Heart left ventricle (tissue), 16 donors: ENCODE data around the gene ITM2C. TPM values are rescaled to one million over a fixed set of nuclear protein-coding genes. Genes with fewer than 3 reads are reported as not detected.

ENCODE experiments used
- ATAC-seq, 4 donors: fragments of 200-7000 bp; cut with Tn5 transposase; one replicate each; pipeline ENCODE4 v1.9.1; 2020 to 2022; ENCODE audit warnings: moderate library complexity in 4 of 4, mild to moderate bottlenecking in 3 of 4, moderate number of reproducible peaks in 1 of 4
- DNase-seq, 5 donors: peaks; one replicate each; pipeline ENCODE4 v3.0.0-alpha.2; 2020
- H3K27ac ChIP-seq, 12 donors: fragments of 200-600 bp; sonication (generic) in 4 of 12; one replicate each; pipeline versions ENCODE4 v1.5.0 to v1.8.0; 2016 to 2022; ENCODE audit warnings: mild to moderate bottlenecking in 2 of 12
- H3K27me3 ChIP-seq, 9 donors: fragments of 200-600 bp; sonication (generic) in 2 of 9; one replicate each; pipeline versions ENCODE4 v1.5.1 to v1.8.0; 2016 to 2022; ENCODE audit warnings: mild to moderate bottlenecking in 3 of 9
- H3K36me3 ChIP-seq, 9 donors: fragments of 200-600 bp; sonication (generic) in 2 of 9; one replicate each; pipeline versions ENCODE4 v1.5.0 to v1.8.0; 2018 to 2022; ENCODE audit warnings: mild to moderate bottlenecking in 2 of 9
- H3K4me1 ChIP-seq, 12 donors: fragments of 200-600 bp; sonication (generic) in 4 of 12; one replicate each; pipeline versions ENCODE4 v1.5.0 to v1.8.0; 2016 to 2022; ENCODE audit warnings: mild to moderate bottlenecking in 3 of 12
- H3K4me3 ChIP-seq, 12 donors: fragments of 200-600 bp; sonication (generic) in 4 of 12; one replicate each; pipeline versions ENCODE4 v1.5.0 to v1.8.0; 2017 to 2022; ENCODE audit warnings: mild to moderate bottlenecking in 9 of 12, moderate library complexity in 4 of 12
- H3K9me3 ChIP-seq, 12 donors: fragments of 200-600 bp; sonication (generic) in 4 of 12; one replicate each; pipeline versions ENCODE4 v1.5.0 to v1.8.0; 2016 to 2022; ENCODE audit warnings: mild to moderate bottlenecking in 1 of 12
- CTCF ChIP-seq, 12 donors: fragments of 200-600 bp; sonication (generic) in 4 of 12; IDR thresholded peaks; one replicate each; pipeline versions ENCODE4 v1.5.0 to v1.8.0; 2018 to 2022; ENCODE audit warnings: antibody characterized with exemption in 12 of 12, mild to moderate bottlenecking in 5 of 12
- POLR2A ChIP-seq, 2 donors: fragments of 450-650 bp; IDR thresholded peaks; one replicate each; pipeline ENCODE4 v1.6.1; 2017; ENCODE audit warnings: antibody characterized with exemption in 2 of 2, mild to moderate bottlenecking in 2 of 2, moderate library complexity in 2 of 2
- WGBS, 4 donors: extraction: QIAGEN DNeasy Blood & Tissue Kit in 2 of 4; methylation state at CpG; one replicate each; pipeline versions ENCODE4 v1.1.5 to v1.1.7; 2013 to 2018; 5-methylcytosine and 5-hydroxymethylcytosine counted together
- intact Hi-C, 10 donors: fragments of 100-400 bp; cut with DNase I; formaldehyde crosslinking; loops; one replicate each; pipeline versions ENCODE4 v1.11.1 to v1.14.2; 2022
- polyA plus RNA-seq, 2 donors: library from polyadenylated mRNA; stranded (reverse); fragments of 200-250 nt; gene quantifications; one replicate each; pipeline ENCODE4 v1.2.3, GENCODE V29; 2013
- total RNA-seq, 9 donors: library from RNA; depleted of rRNA in 2 of 9; stranded (reverse); fragments of >200 nt in 2 of 9; fragmentation: NEBNext Ultra II Directional in 3 of 9; extraction: Animal tissue kit (Norgen Biotek cat#: 25700) in 3 of 9; gene quantifications; one replicate each; pipeline versions ENCODE4 v1.1.0 to v1.2.4, GENCODE V29; 2016 to 2023
- donor health status: ischemic (EF 13 %, LVEDD 7.1; RV severe dilation, severe dysfunction).
- donor health status: healthy with polysubstance abuse.
- donor health status: DM: no; HTN: yes; CAD: no.
- donor health status: DM: no; HTN: no; CAD: no.
- donor health status: ischemic (EF 25% LVEDD 6.9; RV normal size, moderate dysfunction).
- donor health status: ischemic (EF 25% LVEDD 5.7; RV mildly dilated, moderate dysfunction).
- donor health status: healthy.
- donor health status: DM: yes; HTN: yes; CAD: no.
- donor health status: ischemic (EF 35%, LVEDD 5.7; RV mildly dilated, moderate dysfunction).
- donor health status: nonischemic (EF 11% LVEDD 7.7; RV severe dilation, severe dysfunction).
- donor health status: DM: yes; HTN: yes; CAD: no.
- donor health status: PGD.
- donor health status: ischemic (EF 29% LVEDD 5.4; RV normal size, mild dysfunction).
- donor health status: nonischemic (EF 23%, LVEDD 6.1; RV moderate dilation, normal function).

Gene ITM2C
- total and polyA plus RNA-seq, 11 donors = 19.7 to 36.6 (median 26.0) TPM

GRCh38 chr2:230868947-230869913 is 4.5 kb downstream of the ITM2C start:
- peak in 2 of 5 donors; percentile 19 to 44 for DNase-seq
- intact Hi-C loops = loop anchor here in 1 of 10 donors (5.0 kb wide), 1 partner anchor 43 kb away; no protein-coding TSS in a partner anchor
- Histone ChIP-seq H3K27me3 (peaks cover 0 to 13% (median 5%) of the 10 kb centered on the region in 9 donors), H3K4me1 (peaks cover 0 to 61% (median 21%) of the 10 kb centered on the region in 12 donors), H3K36me3 (no peaks in the 10 kb centered on the region), H3K4me3 (no peak overlapping the region), H3K9me3 (no peaks in the 10 kb centered on the region), H3K27ac (peak overlapping the region in 2 of 12 donors; percentile 4 to 73)
- no peak for TF ChIP-seq POLR2A (IDR thresholded peaks at IDR 0.05)
- TF ChIP-seq CTCF (IDR thresholded peaks at IDR 0.05) = no peak
- 62 to 74% (median 68%) methylated on average over 18 to 19 of the region's 19 CpGs for WGBS, 4 donors
- no peak for ATAC-seq

- 78 to 89% (median 86%) methylated on average over 9 to 11 of the region's 11 CpGs for WGBS, 4 donors
- Histone ChIP-seq H3K4me1 (peaks cover 0 to 57% (median 19%) of the 10 kb centered on the region in 12 donors), H3K4me3 (no peak overlapping the region), H3K27me3 (peaks cover 0 to 5% (median 1%) of the 10 kb centered on the region in 9 donors), H3K36me3 (no peaks in the 10 kb centered on the region), H3K9me3 (no peaks in the 10 kb centered on the region), H3K27ac (peak overlapping the region in 4 of 12 donors; percentile 2 to 73 (median 14))
- DNase-seq = peak in 1 of 5 donors; percentile 31
- no peak for ATAC-seq
- intact Hi-C loops = loop anchor here in 1 of 10 donors (5.0 kb wide), 1 partner anchor 42 kb away; no protein-coding TSS in a partner anchor
- TF ChIP-seq CTCF (IDR thresholded peaks at IDR 0.05) (no peak), POLR2A (IDR thresholded peaks at IDR 0.05) (no peak)
Measured at GRCh38 chr2:230869914-230870543, 5.3 kb downstream of the ITM2C start.

GRCh38 chr2:230870544-230871360 is 6.0 kb downstream of the ITM2C start:
- no peak for TF ChIP-seq CTCF (IDR thresholded peaks at IDR 0.05)
- TF ChIP-seq POLR2A (IDR thresholded peaks at IDR 0.05) = no peak
- H3K4me1 ChIP-seq = peaks cover 0 to 52% (median 18%) of the 10 kb centered on the region in 12 donors
- no peak for ATAC-seq
- 55 to 63% (median 58%) methylated on average over 16 to 18 of the region's 18 CpGs for WGBS, 4 donors
- H3K9me3 ChIP-seq = no peaks in the 10 kb centered on the region
- DNase-seq = peak in 2 of 5 donors; percentile 19 to 43
- no peak overlapping the region for H3K4me3 ChIP-seq
- intact Hi-C loops = no loop called here
- peak overlapping the region in 4 of 12 donors; percentile 2 to 73 (median 14) for H3K27ac ChIP-seq
- H3K27me3 ChIP-seq = no peaks in the 10 kb centered on the region
- H3K36me3 ChIP-seq = peaks cover 0 to 1% (median 0%) of the 10 kb centered on the region in 9 donors
